ENCODE results near the gene TMPRSS11B.

DNA sequence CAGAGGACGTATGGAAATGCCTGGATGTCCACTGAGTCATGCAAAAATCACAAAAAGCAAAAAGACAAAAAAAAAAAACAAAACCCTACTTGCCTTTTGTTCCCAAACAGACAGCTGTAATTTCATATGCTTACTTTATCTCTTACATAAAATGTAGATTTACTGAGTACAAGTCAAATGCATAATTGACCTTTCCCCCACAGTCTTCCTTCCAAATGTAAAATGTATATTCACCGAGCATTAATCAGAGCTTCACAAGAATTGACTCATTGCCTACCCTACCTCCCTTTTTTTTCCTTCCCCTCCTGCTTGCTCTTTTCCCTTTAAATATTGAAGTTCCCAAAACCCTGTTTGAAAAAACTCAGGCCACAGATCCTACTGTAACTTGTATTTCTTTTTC lies 32.5 kb upstream of the TMPRSS11B start:
- TF ChIP-seq CTCF (IDR thresholded peaks at IDR 0.05) (no peak), POLR2A (IDR thresholded peaks at IDR 0.05) (no peak), EP300 (IDR thresholded peaks at IDR 0.05) (no peak)
